ENCODE results near the gene BFAR. TPM values are rescaled to one million over a fixed set of nuclear protein-coding genes. Genes with fewer than 3 reads are reported as not detected.
"Not testable (repeated sequence)": the region's sequence is repeated elsewhere in the genome, so short reads cannot be mapped to it uniquely, and the experiment has no call there.

The BFAR gene
- total RNA-seq, 1 donor from 2014 or later = 107 TPM

DNA sequence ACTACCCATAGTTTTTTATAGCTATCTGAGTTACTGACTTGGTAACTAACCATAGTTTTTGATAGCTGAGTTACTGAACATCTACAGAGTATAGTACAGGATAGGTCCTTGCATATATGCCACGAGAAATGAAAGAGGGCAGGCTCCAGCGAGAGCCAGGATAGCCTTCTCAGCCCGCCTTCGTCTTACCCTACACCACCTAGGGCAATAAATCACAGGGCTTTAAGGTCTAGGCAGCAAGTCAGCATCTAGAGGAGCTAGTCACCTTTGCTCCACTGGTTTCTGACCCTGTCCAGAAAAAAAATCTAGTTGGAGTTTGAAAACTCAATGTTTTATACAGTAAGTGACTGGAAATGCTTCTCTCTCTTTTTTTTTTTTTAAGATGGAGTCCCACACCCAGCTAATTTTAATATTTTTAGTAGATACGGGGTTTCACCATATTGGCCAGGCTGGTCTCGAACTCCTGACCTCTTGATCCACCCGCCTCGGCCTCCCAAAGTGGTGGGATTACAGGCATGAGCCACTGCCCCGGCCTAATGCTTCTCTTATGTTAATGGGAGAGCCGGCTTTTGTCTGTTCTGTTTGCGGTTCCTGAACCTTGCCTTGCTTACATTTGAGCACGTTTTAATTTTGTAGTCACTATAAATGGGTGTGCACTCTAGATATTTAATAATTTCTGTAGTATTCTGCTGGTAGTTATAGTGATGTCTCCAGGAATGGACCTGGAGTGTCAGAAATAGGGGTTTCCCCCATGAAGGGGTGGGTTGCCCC is 2.8 kb downstream of the BFAR start:
- DNase-seq = no peak

DNA sequence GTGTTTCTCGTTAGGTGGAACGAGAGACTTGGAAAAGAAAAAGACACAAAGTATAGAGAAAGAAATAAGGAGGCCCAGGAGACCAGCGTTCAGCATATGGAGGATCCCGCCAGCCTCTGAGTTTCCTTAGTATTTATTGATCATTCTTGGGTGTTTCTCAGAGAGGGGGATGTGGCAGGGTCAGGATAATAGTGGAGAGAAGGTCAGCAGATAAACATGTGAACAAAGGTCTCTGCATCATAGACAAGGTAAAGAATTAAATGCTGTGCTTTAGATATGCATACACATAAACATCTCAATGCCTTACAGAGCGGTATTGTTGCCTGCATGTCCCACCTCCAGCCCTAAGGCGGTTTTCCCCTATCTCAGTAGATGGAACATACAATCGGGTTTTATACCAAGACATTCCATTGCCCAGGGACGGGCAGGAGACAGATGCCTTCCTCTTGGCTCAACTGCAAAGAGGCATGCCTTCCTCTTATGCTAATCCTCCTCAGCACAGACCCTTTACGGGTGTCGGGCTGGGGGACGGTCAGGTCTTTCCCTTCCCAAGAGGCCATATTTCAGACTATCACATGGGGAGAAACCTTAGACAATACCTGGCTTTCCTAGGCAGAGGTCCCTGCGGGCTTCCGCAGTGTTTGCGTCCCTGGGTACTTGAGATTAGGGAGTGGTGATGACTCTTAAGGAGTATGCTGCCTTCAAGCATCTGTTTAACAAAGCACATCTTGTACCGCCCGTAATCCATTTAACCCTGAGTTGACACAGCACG is 3.6 kb downstream of the BFAR start:
- DNase-seq = peak; percentile 21

DNA sequence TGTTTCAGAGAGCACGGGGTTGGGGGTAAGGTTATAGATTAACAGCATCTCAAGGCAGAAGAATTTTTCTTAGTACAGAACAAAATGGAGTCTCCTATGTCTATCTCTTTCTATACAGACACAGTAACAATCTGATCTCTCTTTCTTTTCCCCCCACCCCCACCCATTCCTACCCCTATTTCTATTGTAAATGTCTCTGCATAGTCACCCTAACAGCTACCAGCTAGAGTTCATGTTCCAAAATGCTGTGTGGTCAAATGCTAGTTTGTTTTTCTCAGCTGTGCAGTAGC is 4.1 kb downstream of the BFAR start:
- not testable (repeated sequence) for DNase-seq

GRCh38 chr16:14640538-14640937 is 7.8 kb downstream of the BFAR start:
- no peak for DNase-seq

DNA sequence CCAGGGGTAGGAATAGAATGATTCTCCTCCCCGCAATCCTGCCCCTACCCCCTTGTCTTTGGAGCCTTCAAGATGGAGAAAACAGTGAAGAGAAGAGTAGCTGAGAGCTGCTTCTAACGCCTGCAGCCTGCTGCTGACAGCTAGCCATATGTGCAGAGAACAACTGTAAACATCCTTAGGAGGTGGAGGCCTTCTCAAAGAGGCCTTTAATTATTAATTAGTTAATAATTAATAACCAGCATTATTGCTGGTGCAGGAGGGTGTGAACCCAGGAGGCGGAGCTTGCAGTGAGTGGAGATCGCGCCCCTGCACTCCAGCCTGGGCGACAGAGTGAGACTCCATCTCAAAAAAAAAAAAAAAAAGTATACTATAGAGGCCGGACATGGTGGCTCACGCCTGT is 8.5 kb downstream of the BFAR start:
- DNase-seq = no peak

DNA sequence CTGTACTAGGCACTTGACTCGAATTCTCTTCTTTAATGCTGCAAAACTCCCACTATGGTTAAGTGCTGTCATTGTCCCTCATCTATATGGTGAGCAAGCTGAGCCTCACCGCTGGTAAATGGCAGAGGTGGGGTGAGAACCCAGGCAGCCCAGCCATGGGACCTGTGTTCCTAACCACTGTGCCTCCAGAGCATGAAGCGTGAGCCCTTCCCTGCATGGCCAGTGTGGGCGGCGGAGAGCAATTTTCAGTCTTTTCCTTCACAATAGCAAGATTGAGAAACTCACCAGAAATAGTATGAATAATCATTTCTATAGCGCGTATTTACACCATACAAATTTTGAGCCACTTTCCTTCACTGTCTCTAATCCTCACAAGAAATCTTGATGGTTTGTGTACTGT is 9.2 kb downstream of the BFAR start:
- no peak for DNase-seq

DNA sequence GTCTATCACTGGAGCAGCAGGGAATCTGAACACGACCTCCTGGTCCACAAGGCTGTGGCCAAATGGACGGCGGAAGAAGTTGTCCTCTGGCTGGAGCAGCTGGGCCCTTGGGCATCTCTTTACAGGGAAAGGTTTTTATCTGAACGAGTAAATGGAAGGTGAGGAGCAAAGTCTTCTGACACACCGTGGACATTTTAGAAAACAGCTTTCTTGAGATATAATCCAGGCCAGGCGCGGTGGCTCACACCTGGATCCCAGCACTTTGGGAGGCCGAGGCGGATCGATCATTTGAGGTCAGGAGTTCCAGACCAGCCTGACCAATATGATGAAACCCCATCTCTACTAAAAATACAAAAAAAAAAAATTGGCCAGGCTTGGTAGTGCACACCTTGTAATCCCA is 17.1 kb downstream of the BFAR start:
- DNase-seq = no peak

DNA sequence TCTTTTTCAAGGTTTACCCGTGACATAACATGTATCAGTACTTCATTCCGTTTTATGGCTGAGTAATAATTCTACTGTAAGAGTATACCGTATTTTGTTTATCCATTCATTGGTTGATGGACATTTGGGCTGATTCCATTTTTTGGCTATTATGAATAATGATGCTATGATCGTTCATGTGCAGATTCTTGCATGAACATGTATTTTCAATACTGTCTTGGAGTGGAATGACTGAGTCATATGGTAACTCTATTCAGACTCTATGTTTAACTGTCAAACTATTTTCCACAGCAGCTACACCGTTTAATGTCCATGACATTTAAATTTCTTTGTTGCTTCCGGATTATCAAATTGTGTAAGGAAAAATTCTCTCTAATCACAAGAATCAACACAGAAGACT is 17.9 kb downstream of the BFAR start:
- no peak for DNase-seq

DNA sequence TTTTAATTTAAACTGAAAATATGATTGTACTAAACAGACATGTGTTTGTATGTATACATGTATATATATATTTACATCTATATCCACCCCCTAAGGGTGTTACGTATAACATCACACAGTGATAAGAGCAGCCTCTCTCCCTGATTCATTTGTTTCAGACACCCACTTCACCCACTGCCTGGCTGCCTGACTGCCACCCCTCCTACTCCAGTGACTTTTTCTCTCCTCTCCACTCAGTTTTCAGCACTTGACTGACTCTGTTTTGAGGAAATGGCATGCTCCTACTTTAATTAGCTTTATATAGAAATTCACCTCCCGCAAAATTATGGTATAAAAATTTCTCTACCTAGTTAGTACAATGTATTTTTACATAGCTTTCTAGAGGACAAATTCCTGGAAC is 20.0 kb downstream of the BFAR start:
- no peak for DNase-seq

DNA sequence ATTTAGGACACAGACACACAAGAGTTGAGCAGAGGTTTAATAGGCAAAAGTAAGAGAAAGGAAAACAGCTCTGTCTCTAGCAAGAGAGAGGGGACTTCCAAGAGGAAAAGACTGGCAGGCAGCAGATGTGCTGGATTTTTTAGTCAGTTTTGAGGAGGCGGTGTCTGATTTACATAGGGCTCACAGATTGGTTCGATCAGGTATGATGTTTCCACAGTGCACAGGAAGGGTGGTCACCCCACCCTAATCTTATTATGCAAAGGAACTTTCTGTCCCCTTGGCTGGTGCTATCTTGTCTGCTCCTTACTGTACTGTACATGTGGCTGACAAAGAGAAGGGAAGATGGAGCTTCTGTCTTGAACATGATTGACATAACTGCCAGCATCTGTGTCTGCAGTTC is 25.3 kb downstream of the BFAR start:
- DNase-seq = peak; percentile 12

GRCh38 chr16:14667347-14668266 is 34.9 kb downstream of the BFAR start:
- DNase-seq = no peak

DNA sequence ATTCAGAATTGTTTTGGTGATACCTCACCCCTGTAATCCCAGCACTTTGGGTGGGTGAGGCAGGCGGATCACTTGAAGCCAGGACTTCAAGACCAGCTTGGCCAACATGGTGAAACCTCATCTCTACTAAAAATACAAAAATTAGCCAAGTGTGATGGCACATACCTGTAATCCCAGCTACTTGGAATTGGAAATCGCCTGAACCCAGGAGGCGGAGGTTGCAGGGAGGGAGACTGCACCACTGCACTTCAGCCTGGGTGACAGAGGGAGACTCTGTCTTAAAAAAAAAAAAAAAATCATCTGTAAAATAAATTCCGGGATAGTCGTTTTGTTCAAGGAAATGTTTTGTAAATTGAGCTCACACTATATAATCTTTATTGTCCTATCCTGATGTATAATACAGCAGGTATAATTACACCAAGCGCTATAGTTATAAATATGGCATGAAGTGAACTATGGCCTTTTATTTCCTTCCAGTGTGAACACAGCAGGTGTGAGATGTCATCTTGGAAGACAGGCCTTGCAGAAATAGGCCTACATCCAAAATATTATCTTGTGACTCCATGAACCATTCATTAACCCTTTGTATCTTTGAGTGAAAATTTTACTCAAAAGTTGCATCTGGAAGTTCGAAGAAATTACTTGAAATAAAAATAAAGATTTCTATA is 35.9 kb downstream of the BFAR start:
- DNase-seq = no peak

DNA sequence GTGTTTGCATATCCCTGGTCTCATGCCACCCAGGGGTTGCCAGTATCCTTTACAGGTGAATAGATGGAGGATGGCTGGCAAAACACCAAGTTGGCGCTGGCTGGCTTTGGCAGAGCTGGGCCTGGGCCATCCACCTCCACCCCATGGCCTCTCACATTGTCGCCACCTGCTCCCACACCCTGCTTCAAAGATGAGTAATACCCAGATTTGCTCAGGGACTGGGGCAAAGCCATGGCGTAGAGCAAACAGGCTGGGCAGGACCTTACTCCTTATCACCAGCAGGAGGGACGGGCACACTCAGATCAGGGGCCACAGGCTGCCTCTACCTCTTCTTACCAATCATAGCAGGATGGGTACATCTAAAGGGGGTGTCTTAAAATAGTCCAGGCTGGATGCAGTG is 37.0 kb downstream of the BFAR start:
- DNase-seq = no peak

GRCh38 chr16:14672403-14672971 is 39.7 kb downstream of the BFAR start:
- DNase-seq = no peak

DNA sequence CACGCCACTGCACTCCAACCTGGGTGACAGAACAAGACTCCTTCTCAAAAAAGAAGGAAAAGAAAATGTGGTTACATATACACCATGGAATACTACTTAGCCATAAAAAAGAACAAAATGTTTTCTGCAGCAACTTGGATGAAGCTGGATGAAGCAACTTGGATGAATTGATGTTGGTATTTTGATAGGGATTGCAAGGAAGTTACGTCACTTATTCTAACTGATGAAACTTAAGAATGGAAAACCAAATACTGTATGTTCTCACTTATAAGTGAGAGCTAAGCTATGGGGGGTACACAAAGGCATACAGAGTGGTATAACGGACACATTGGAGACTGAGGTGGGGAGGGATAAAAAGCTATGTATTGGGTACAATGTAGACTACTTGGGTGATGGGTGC is 43.9 kb downstream of the BFAR start:
- DNase-seq = no peak

DNA sequence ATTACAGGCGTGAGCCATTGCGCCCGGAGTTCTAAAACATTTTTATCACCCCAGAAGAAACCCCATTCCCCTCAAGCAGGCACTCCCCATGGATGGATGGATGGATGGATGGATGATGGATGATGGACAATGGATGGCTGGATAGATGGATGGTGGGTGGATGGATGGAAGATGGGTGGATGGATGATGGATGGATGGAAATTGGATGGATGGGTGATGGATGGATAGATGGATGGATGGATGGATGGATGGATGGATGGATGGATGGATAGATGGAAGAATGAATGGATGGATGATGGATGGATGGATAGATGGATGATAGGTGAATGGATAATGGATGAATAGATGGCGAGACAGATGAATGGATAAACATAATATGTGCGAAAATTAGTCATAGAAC is 44.9 kb downstream of the BFAR start:
- DNase-seq = no peak

- DNase-seq = no peak
Measured at GRCh38 chr16:14678748-14679497, 46.2 kb downstream of the BFAR start.

DNA sequence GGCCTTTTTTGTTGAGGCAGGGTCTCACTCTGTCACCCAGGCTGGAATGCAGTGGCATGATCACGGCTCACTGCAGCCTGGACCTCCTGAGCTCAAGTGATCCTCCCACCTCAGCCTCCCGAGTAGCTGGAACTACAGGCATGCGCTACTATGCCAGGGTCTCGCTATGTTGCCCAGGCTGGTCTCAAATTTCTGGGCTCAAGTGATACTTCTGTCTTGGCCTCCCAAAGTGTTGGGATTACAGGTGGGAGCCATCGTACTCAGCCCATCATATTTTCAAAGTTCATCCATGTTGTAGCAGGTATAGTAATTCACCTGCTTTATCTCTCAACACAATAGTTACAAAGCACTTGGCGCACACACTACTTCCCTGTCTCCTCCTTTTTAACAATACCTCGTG is 47.6 kb downstream of the BFAR start:
- not testable (repeated sequence) for DNase-seq

DNA sequence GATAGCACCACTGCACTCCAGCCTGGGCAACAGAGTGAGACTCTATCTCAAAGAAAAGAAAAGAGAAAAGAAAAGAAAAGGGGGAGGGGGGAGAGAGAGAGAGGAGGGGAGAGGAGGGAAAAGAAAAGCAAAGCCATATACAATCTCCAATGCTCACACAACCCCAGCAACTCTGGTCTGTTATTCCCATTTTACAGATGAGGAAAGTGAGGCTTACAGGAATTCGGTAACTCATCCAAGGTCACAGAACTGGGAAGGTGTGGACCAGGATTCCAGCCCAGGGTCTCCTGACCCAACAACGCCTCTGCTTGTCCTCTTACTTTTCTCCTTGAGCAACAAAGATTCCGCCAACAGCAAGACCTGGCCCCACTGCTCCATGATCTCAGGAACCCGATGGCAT is 48.4 kb downstream of the BFAR start:
- no peak for DNase-seq

GRCh38 chr16:14682121-14682520 is 49.4 kb downstream of the BFAR start:
- DNase-seq = no peak

Data from tongue (tissue), 2 donors.